GM21619 (cell line): ENCODE measurements around the gene FNDC3B.
A peak's percentile ranks its signal among the peaks of the same experiment; 100 is the strongest.

Experiments
- ATAC-seq: cut with Tn5 transposase; IDR thresholded peaks from one replicate; pipeline ENCODE4 v1.9.1; 2021; ENCODE audit not compliant: unreplicated experiment

Gene FNDC3B

GRCh38 chr3:172324611-172325203, 285.3 kb downstream of the FNDC3B start:
- ATAC-seq, result no peak

GRCh38 chr3:172325461-172325860, 286.1 kb downstream of the FNDC3B start:
- no peak for ATAC-seq

DNA sequence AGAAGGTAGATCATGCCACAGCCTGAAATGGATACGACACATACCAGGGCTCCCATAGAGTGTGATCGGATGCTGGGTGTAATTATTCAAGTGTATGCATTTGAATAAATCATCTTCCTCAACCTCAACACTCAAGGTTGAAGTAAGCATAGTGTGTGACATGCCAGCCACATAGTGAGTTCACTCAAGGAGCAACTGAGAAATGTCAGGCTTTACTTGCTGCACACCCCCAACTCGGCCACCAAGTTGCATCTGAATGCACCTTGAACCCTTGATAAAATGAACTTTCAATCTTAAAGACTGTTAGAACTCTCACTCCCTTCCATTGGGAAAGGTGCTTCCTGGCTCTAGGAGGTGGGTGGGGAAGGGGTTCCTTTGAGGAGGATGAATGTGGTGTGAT, 287.6 kb downstream of the FNDC3B start:
- ATAC-seq, result no peak

GRCh38 chr3:172328282-172328681, 288.9 kb downstream of the FNDC3B start:
- no peak for ATAC-seq

GRCh38 chr3:172329070-172329469, 289.7 kb downstream of the FNDC3B start:
- no peak for ATAC-seq

DNA sequence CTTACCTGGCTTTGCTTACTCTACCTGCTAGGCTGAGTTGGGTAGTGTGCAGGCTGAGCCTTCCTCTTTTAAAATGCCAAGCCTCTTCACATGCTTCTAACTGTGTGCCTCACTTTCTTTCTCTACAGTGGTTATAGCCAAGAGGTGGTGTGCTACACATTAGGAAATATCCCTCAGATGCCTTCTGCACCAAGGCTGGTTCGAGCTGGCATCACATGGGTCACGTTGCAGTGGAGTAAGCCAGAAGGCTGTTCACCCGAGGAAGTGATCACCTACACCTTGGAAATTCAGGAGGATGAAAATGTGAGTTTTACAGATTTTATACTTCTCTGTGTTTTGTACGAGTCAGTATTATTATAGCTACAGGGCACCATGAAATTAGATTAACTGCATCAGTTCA, 291.0 kb downstream of the FNDC3B start:
- ATAC-seq, result no peak

DNA sequence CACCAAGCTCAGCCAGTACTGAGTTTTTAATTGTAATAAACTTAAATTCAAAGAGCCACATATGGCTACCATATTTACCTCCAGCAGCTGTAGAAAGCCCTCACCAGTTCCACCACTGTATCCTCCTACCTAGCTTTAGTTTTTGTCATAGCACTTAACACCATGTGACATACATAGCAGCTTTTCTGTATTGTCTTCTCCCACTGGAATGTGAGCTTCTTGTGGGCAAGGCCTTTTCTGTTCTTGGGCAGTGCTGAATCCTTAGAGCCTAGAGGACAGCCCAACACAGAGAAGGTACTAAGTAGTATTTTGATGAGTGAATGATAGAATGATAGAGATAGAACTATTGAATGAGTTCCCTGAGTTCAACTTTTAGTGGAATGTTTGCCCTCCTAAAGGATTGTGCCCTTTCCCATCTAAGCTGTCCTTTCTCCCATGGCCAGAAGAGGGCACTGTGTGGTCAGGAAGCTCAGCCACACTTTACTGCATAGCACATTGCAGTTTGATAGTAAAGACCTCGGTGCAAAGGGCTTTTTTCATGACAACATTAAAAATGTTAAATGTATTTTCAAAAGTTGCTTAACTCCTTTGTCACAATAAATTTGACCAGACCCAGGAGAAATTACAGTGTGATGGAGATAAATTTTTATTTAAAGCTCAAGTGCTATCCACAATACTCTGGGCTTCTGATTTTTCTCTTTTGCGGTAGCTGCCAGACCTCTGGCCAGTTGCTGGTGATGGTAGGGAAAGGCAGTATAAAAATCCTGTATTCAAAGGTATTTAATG, 293.1 kb downstream of the FNDC3B start:
- ATAC-seq, result peak; percentile 82

- no peak for ATAC-seq
These were observed 293.6 kb downstream of the FNDC3B start for GRCh38 chr3:172333042-172333377.

DNA sequence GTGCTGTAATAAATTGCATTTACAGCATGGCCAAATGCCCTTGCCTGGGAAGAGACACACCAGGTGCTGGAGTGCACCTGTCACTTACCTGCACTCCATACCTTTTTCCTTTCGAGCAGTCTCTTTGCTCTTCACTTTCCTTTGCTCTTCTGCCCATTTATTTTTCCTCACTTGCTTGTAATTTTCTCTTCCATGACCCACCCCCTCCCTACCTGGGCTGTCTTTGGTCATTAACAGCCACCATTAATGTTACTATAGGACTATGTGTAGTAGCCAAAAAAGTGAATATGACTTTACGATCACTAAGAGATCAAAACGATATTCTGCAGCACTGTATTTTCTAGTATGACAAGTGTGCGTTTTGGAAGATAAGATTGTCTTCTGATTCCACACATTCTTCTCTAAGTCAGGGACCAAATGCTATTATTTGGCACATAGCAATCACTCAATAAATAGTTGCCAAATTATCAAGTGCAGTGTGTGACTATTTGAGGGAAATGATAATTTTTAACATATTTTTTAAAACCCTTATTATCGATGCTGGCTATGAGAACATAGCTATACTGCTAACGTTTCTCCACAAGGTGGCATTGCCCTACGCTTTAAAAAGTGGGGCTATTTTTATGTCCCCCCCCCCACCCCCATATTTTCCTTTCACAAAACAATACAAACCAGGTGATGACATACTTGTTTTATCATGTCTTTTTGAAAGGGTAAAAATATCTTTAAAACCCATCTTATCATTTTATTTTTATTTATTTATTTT, 294.5 kb downstream of the FNDC3B start:
- ATAC-seq, result no peak

DNA sequence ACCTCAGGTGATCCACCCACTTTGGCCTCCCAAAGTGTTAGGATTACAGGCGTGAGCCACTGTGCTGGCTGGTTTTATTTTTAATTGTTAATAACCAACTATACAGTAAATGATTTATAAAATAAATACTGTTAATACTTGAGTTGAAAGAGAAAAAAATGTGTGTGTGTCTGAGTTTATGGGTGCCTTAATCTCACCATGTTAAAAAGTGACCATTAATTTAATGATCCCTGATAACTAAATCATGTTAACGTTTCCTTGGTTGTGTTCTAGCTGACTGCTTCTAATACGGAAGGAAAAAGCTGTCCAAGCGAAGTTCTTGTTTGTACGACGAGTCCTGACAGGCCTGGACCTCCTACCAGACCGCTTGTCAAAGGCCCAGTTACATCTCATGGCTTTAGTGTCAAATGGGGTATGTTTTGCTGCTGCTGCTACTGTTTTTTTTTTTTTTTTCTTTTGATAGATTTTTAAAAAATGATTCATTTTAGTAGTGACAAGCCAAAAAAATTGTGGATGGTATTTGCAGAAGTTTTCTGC, 295.4 kb downstream of the FNDC3B start:
- no peak for ATAC-seq

DNA sequence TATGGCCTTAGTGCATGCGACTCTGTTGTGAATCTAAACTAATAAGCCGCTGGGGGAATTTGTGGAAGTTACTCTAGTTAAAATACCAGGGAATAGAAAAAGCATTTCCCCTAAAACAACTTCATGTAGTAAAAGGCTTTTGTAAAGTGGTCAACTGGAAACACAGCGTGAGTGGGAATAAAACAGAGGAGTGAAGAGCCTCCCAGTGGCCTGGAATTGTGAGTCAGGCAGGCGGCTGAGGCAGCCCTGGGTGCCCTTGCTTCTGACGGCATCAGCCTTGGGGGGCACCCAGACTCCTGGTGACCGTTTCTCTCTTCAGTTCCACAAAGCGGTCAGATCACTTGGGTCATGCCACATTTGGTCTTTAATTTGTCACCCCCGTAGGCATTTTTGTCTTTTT, 300.5 kb downstream of the FNDC3B start:
- ATAC-seq, result no peak

GRCh38 chr3:172340583-172340982, 301.2 kb downstream of the FNDC3B start:
- no peak for ATAC-seq

GRCh38 chr3:172341482-172342059, 302.2 kb downstream of the FNDC3B start:
- ATAC-seq, result peak; percentile 60

GRCh38 chr3:172342097-172342659, 302.8 kb downstream of the FNDC3B start:
- no peak for ATAC-seq

DNA sequence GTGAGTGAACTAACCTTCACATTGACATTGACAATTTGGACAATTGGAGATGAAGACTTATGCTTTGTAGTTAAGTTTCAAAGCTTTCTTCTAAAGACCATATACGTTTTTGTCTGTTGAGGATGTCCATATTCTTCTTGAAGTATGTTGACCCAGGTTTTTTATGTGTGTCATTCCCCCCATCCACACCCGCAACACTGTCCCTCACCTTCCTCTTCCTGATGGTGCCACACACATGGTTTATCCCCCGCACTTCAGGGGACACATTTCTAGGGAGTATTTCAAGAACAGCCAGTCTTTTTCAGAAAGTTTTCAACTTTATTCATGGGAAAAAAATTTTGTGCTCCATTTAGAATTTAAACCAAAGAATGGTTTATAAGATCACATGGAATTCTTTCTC, 303.7 kb downstream of the FNDC3B start:
- ATAC-seq, result no peak

- no peak for ATAC-seq
These were observed 304.6 kb downstream of the FNDC3B start for GRCh38 chr3:172343979-172344378.

- no peak for ATAC-seq
These were observed 306.8 kb downstream of the FNDC3B start for GRCh38 chr3:172346161-172346560.

GRCh38 chr3:172347895-172348679, 308.7 kb downstream of the FNDC3B start:
- no peak for ATAC-seq

- no peak for ATAC-seq
These were observed 312.6 kb downstream of the FNDC3B start for GRCh38 chr3:172351895-172352466.

- ATAC-seq, result no peak
These were observed 313.4 kb downstream of the FNDC3B start for GRCh38 chr3:172352786-172353185.
